T-helper 1 cell treated with Interleukin-12 subunit alpha and Interleukin-12 subunit beta and Interleukin-4 antibody, amounts not matched to agents 30 μg/mL and 1 μg/mL, for 36 hours (primary cell): ENCODE measurements around the gene YY1.

Source experiments
- H3K27ac Mint-ChIP-seq: one replicate; pipeline ENCODE4 v1.8.0; 2021; ENCODE audit warnings: mild to moderate bottlenecking, mixed read lengths
- H3K27me3 Mint-ChIP-seq: one replicate; pipeline ENCODE4 v1.8.0; 2021; ENCODE audit warnings: low read depth, mixed read lengths
- H3K36me3 Mint-ChIP-seq: one replicate; pipeline ENCODE4 v1.8.0; 2021; ENCODE audit warnings: low read depth, mixed read lengths
- H3K4me1 Mint-ChIP-seq: one replicate; pipeline ENCODE4 v1.8.0; 2021; ENCODE audit warnings: low read depth, mixed read lengths
- H3K4me3 Mint-ChIP-seq: one replicate; pipeline ENCODE4 v1.8.0; 2021; ENCODE audit warnings: mild to moderate bottlenecking, moderate library complexity, mixed read lengths
- H3K9me3 Mint-ChIP-seq: one replicate; pipeline ENCODE4 v1.8.0; 2021; ENCODE audit warnings: mixed read lengths

The YY1 gene

GRCh38 chr14:100328495-100329163 is 89.7 kb downstream of the YY1 start:
- Mint-ChIP-seq H3K9me3 (no peaks in the 10 kb centered on the region), H3K27ac (no peak overlapping the region), H3K4me3 (no peak overlapping the region)

GRCh38 chr14:100329233-100330006 is 90.5 kb downstream of the YY1 start:
- Mint-ChIP-seq H3K9me3 (no peaks in the 10 kb centered on the region), H3K4me1 (no peaks in the 10 kb centered on the region), H3K27me3 (no peaks in the 10 kb centered on the region), H3K27ac (no peak overlapping the region), H3K4me3 (no peak overlapping the region), H3K36me3 (peaks cover 6% of the 10 kb centered on the region)

More at GRCh38 chr14:100328495-100329163, 89.7 kb downstream of the YY1 start:
- H3K36me3 Mint-ChIP-seq, result peaks cover 2% of the 10 kb centered on the region
- H3K27me3 Mint-ChIP-seq, result no peaks in the 10 kb centered on the region
- H3K4me1 Mint-ChIP-seq, result no peaks in the 10 kb centered on the region

GRCh38 chr14:100330007-100330344 is 91.0 kb downstream of the YY1 start:
- H3K4me3 Mint-ChIP-seq, result no peak overlapping the region
- no peaks in the 10 kb centered on the region for H3K27me3 Mint-ChIP-seq
- no peaks in the 10 kb centered on the region for H3K4me1 Mint-ChIP-seq
- no peak overlapping the region for H3K27ac Mint-ChIP-seq
- H3K36me3 Mint-ChIP-seq, result peaks cover 12% of the 10 kb centered on the region
- no peaks in the 10 kb centered on the region for H3K9me3 Mint-ChIP-seq

GRCh38 chr14:100330388-100330931 is 91.5 kb downstream of the YY1 start:
- Mint-ChIP-seq H3K4me1 (no peaks in the 10 kb centered on the region), H3K4me3 (no peak overlapping the region), H3K9me3 (no peaks in the 10 kb centered on the region), H3K27me3 (no peaks in the 10 kb centered on the region), H3K27ac (no peak overlapping the region), H3K36me3 (peaks cover 13% of the 10 kb centered on the region)

GRCh38 chr14:100332071-100332639 is 93.2 kb downstream of the YY1 start:
- H3K27ac Mint-ChIP-seq, result no peak overlapping the region
- H3K36me3 Mint-ChIP-seq, result peaks cover 24% of the 10 kb centered on the region
- H3K4me3 Mint-ChIP-seq, result no peak overlapping the region

More at GRCh38 chr14:100332071-100332639, 93.2 kb downstream of the YY1 start:
- Mint-ChIP-seq H3K27me3 (no peaks in the 10 kb centered on the region), H3K4me1 (no peaks in the 10 kb centered on the region), H3K9me3 (no peaks in the 10 kb centered on the region)
